IMR-90 (cell line): Measurements from ENCODE around the gene SLC29A1. TPM values are rescaled to one million over a fixed set of nuclear protein-coding genes. Genes with fewer than 3 reads are reported as not detected.

Source experiments
- ATAC-seq: fragments of 200-7000 bp; cut with Tn5 transposase; 2 replicates; pipeline ENCODE4 v1.9.1; 2020; ENCODE audit warnings: low read depth, mild to moderate bottlenecking, moderate library complexity
- BruUV-seq: library from RNA; stranded (reverse); fragments of 400-500 nt; replicated peaks from 2 replicates; lab custom pipeline; 2021; lab: Mats Ljungman, UMichigan
- CTCF ChIA-PET: fragments of 300-600 bp; formaldehyde crosslinking; extraction: SDS; loops from one replicate; lab custom pipeline; 2021; ENCODE audit warnings: antibody characterized with exemption; lab: Yijun Ruan, JAX
- POLR2A ChIA-PET: fragments of 300-600 bp; sonication (Branson Sonifier 250); formaldehyde crosslinking; loops from one replicate; lab custom pipeline; 2022; ENCODE audit warnings: antibody characterized with exemption; ENCODE audit not compliant: unreplicated experiment; lab: Charles Lee
- DNase-seq: peaks from one replicate; pipeline ENCODE4 v3.0.0; 2013
- H2AFZ ChIP-seq: replicated peaks from 2 replicates; pipeline ENCODE3; 2013; ENCODE audit warnings: low read length, mild to moderate bottlenecking; ENCODE audit not compliant: poor library complexity
- H2AK5ac ChIP-seq: 2 replicates; pipeline ENCODE4 v1.6.1; 2013; ENCODE audit warnings: low read depth, low read length, inconsistent platforms
- H2AK9ac ChIP-seq: replicated peaks from 2 replicates; pipeline ENCODE3; 2013; ENCODE audit warnings: mild to moderate bottlenecking, low read depth, low read length, moderate library complexity; ENCODE audit not compliant: poor library complexity
- H2BK120ac ChIP-seq: 2 replicates; pipeline ENCODE4 v1.6.1; 2013; ENCODE audit warnings: low read depth, low read length, inconsistent platforms
- H2BK15ac ChIP-seq: 3 replicates; pipeline ENCODE4 v1.6.1; 2013; ENCODE audit warnings: low read depth, low read length, inconsistent platforms
- H2BK20ac ChIP-seq: 2 replicates; pipeline ENCODE4 v1.6.1; 2013; ENCODE audit warnings: low read depth, mild to moderate bottlenecking, inconsistent platforms, low read length, moderate library complexity
- H2BK5ac ChIP-seq: 2 replicates; pipeline ENCODE4 v1.6.1; 2013; ENCODE audit warnings: mild to moderate bottlenecking, low read depth, low read length, inconsistent platforms; ENCODE audit not compliant: poor library complexity, severe bottlenecking
- H3K14ac ChIP-seq: replicated peaks from 2 replicates; pipeline ENCODE4 v1.6.1; 2013; ENCODE audit warnings: low read depth, low read length, inconsistent platforms
- H3K18ac ChIP-seq: 2 replicates; pipeline ENCODE4 v1.6.1; 2013; ENCODE audit warnings: low read depth, low read length, control low read depth
- H3K23ac ChIP-seq: 2 replicates; pipeline ENCODE4 v1.6.1; 2013; ENCODE audit warnings: low read depth, low read length, inconsistent platforms
- H3K27ac ChIP-seq: 2 replicates; pipeline ENCODE4 v1.5.1; 2013; ENCODE audit warnings: mild to moderate bottlenecking, control low read depth, low read length; ENCODE audit not compliant: insufficient read depth
- H3K27me3 ChIP-seq: 2 replicates; pipeline ENCODE4 v1.6.1; 2013; ENCODE audit warnings: low read length; ENCODE audit not compliant: control insufficient read depth, insufficient read depth
- H3K36me3 ChIP-seq: 2 replicates; pipeline ENCODE4 v1.6.1; 2013; ENCODE audit warnings: low read length, mixed read lengths; ENCODE audit not compliant: control insufficient read depth, insufficient read depth
- H3K4ac ChIP-seq: 2 replicates; pipeline ENCODE4 v1.6.1; 2013; ENCODE audit warnings: low read depth, low read length, inconsistent platforms
- H3K4me1 ChIP-seq: 2 replicates; pipeline ENCODE4 v1.6.1; 2013; ENCODE audit warnings: low read length, mixed read lengths; ENCODE audit not compliant: control insufficient read depth, insufficient read depth
- H3K4me2 ChIP-seq: 2 replicates; pipeline ENCODE4 v1.6.1; 2013; ENCODE audit warnings: low read depth, mild to moderate bottlenecking, control low read depth, low read length, moderate library complexity
- H3K4me3 ChIP-seq: 2 replicates; pipeline ENCODE4 v1.5.1; 2013; ENCODE audit warnings: low read depth, mild to moderate bottlenecking, control low read depth, low read length, moderate library complexity; ENCODE audit not compliant: insufficient read depth
- H3K56ac ChIP-seq: 2 replicates; pipeline ENCODE4 v1.6.1; 2013; ENCODE audit warnings: low read length, inconsistent platforms; ENCODE audit not compliant: insufficient read depth; ENCODE audit errors: extremely low read depth
- H3K79me1 ChIP-seq, 2 experiments: 2 replicates each; pipeline ENCODE4 v1.6.1; 2013; ENCODE audit warnings: low read length in 2 of 2, inconsistent platforms in 1 of 2, low read depth in 1 of 2
- H3K9ac ChIP-seq: 2 replicates; pipeline ENCODE4 v1.6.1; 2013; ENCODE audit warnings: low read depth, low read length, control low read depth
- H3K9me1 ChIP-seq: 2 replicates; pipeline ENCODE4 v1.6.1; 2013; ENCODE audit warnings: low read length, inconsistent platforms; ENCODE audit not compliant: insufficient read depth
- H3K9me3 ChIP-seq: 2 replicates; pipeline ENCODE4 v1.6.1; 2013; ENCODE audit warnings: low read length; ENCODE audit not compliant: control insufficient read depth, insufficient read depth
- H4K20me1 ChIP-seq: 2 replicates; pipeline ENCODE4 v1.6.1; 2013; ENCODE audit warnings: low read length, inconsistent platforms; ENCODE audit not compliant: insufficient read depth
- H4K5ac ChIP-seq: 2 replicates; pipeline ENCODE4 v1.6.1; 2013; ENCODE audit warnings: mild to moderate bottlenecking, low read depth, low read length, control low read depth
- H4K8ac ChIP-seq, 2 experiments: 2 replicates each; pipeline ENCODE4 v1.6.1; 2013; ENCODE audit warnings: low read depth in 2 of 2, low read length in 2 of 2, control low read depth in 1 of 2, inconsistent platforms in 1 of 2
- H4K91ac ChIP-seq: 2 replicates; pipeline ENCODE4 v1.6.1; 2013; ENCODE audit warnings: low read depth, low read length, inconsistent platforms; ENCODE audit not compliant: insufficient read depth
- CEBPB ChIP-seq: IDR thresholded peaks from 2 replicates; pipeline ENCODE4 v1.6.1; 2012; ENCODE audit warnings: low read depth, low read length, improper control_type of control experiment
- FOS ChIP-seq: fragments of 150-350 bp; IDR thresholded peaks from 2 replicates; pipeline ENCODE4 v1.6.1; 2016; ENCODE audit warnings: low read depth, low read length
- MAZ ChIP-seq: IDR thresholded peaks from 2 replicates; pipeline ENCODE4 v1.6.1; 2012; ENCODE audit warnings: low read depth, mild to moderate bottlenecking, low read length, improper control_type of control experiment, moderate library complexity, borderline replicate concordance
- MXI1 ChIP-seq: IDR thresholded peaks from 2 replicates; pipeline ENCODE4 v1.6.1; 2012; ENCODE audit warnings: low read depth, mild to moderate bottlenecking, low read length, moderate library complexity, borderline replicate concordance
- POLR2A ChIP-seq: IDR thresholded peaks from 2 replicates; pipeline ENCODE4 v1.6.1; 2012; ENCODE audit warnings: mild to moderate bottlenecking, low read depth, low read length
- RAD21 ChIP-seq: IDR thresholded peaks from 2 replicates; pipeline ENCODE4 v1.6.1; 2012; ENCODE audit warnings: low read length, improper control_type of control experiment
- RCOR1 ChIP-seq: IDR thresholded peaks from 2 replicates; pipeline ENCODE4 v1.6.1; 2012; ENCODE audit warnings: mild to moderate bottlenecking, low read length, improper control_type of control experiment; ENCODE audit not compliant: insufficient replicate concordance
- SMC3 ChIP-seq: fragments of 150-350 bp; IDR thresholded peaks from 2 replicates; pipeline ENCODE4 v1.6.1; 2016; ENCODE audit warnings: low read depth, mild to moderate bottlenecking, antibody characterized with exemption, low read length, moderate library complexity
- WGBS, 2 experiments: methylation state at CpG; one replicate each; pipeline versions ENCODE4 v1.1.5 to v1.1.7; 2013; ENCODE audit warnings: missing lambda C conversion rate in 2 of 2; ENCODE audit not compliant: insufficient read length in 1 of 2; ENCODE audit errors: extremely low coverage in 2 of 2; 5-methylcytosine and 5-hydroxymethylcytosine counted together
- dilution Hi-C: fragments of 300-500 bp; cut with HindIII; formaldehyde crosslinking; loops from one replicate; pipeline ENCODE4 v1.14.3; 2018; ENCODE audit warnings: low sequenced_read_pairs; ENCODE audit not compliant: unreplicated experiment
- in situ Hi-C: fragments of 300-500 bp; cut with MboI; formaldehyde crosslinking; loops from 3 replicates; pipeline ENCODE4 v1.14.3; 2019; ENCODE audit warnings: low sequenced_read_pairs, inconsistent platforms, mixed read lengths
- intact Hi-C: fragments of 100-400 bp; cut with micrococcal nuclease; formaldehyde crosslinking; loops from 2 replicates; pipeline ENCODE4 v1.10.0; 2022
- polyA plus RNA-seq, 3 experiments: library from polyadenylated mRNA; depleted of rRNA; stranded (reverse); fragments of >200 nt; gene quantifications; 2 replicates each; pipeline ENCODE4 v1.2.3, GENCODE V29; 2012; ENCODE audit warnings: low replicate concordance in 1 of 3
- total RNA-seq: library from RNA; depleted of rRNA; stranded (reverse); fragments of >200 nt; gene quantifications from 2 replicates; pipeline ENCODE4 v1.2.3, GENCODE V29; 2012
- TF ChIP-seq, protein P1 (sequence below): conservative IDR thresholded peaks from 2 replicates; pipeline ENCODE4 v1.5.1; 2012; ENCODE audit warnings: mild to moderate bottlenecking, low read depth, low read length, improper control_type of control experiment
- TF ChIP-seq, protein P2 (sequence below): fragments of 150-350 bp; IDR thresholded peaks from 2 replicates; pipeline ENCODE4 v1.6.1; 2017; ENCODE audit warnings: mild to moderate bottlenecking, antibody characterized with exemption, low read length, low read depth

Gene SLC29A1
- total and polyA plus RNA-seq, 2 of the 4 experiments (the other 2 are of a cell fraction): 4.1 to 22.1 TPM

DNA sequence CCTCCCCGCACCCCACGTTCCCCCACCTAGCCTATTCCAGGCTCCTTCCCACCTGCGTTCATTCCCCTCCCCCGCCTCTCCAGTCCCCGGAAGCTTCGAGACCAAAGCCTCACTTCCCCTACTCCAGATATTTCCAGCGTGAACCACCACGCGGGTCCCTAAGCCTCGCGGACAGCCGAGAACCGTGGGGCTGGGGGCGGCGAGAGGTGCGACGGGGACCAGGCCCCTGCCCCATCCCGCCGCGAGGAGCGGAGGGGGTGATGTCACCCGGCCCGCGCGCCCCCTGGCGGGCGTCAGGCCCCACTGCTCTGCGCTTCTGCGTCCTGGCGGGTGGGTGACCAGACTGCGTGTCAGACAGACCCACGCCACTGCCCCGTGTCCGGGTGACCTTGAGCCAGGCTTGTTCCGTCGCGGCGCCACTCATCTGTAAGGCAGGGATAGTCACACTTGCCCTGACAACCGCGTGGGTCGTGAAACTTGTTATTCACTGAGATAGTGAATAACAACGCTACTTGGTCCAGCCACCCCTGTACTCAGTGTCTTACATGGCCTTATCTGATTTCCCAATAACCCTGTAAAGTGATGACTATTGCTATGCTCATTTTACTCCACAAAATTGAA lies 14.5 kb downstream of the SLC29A1 start:
- POLR2A ChIA-PET: interaction anchor here (1.3 kb wide), 1 partner anchor 9 kb away, joined by 8 read pairs; the partner anchor contains the start of gene HSP90AB1

More for the DNA sequence above, 14.5 kb downstream of the SLC29A1 start:
- Histone ChIP-seq H2AK9ac (peak overlapping the region; percentile 92), H3K56ac (no peak overlapping the region), H3K4me1 (peaks cover 16% of the 10 kb centered on the region), H3K23ac (peak overlapping the region; percentile 71), H3K14ac (peak overlapping the region; percentile 87), H4K5ac (peak overlapping the region; percentile 72), H3K9me3 (no peaks in the 10 kb centered on the region), H3K27ac (peak overlapping the region; percentile 63), H3K9me1 (peaks cover 4% of the 10 kb centered on the region), H3K79me1 (0 out of 4 replicates have a peak, but pooled peaks cover 0 to 4% of the 10 kb centered on the region in 2 experiments), H2BK15ac (peak overlapping the region; percentile 7; the same call in 1 of the 3 replicates), H2AFZ (peak overlapping the region; percentile 97), H2AK5ac (peak overlapping the region; percentile 65), H2BK120ac (peak overlapping the region; percentile 85), H3K9ac (peak overlapping the region; percentile 46), H2BK20ac (no peak overlapping the region), H3K4me3 (peak overlapping the region; percentile 58), H4K20me1 (no peaks in the 10 kb centered on the region), H3K18ac (peak overlapping the region; percentile 40; the same call in 1 of the 2 replicates), H3K4ac (peak overlapping the region; percentile 84), H3K36me3 (no peaks in the 10 kb centered on the region), H4K91ac (peak overlapping the region; percentile 83), H3K27me3 (no peaks in the 10 kb centered on the region), H2BK5ac (peak overlapping the region; percentile 81), H3K4me2 (peak overlapping the region; percentile 93), H4K8ac (peak overlapping the region; percentile 32 to 86)
- DNase-seq (peak; percentile 56), ATAC-seq (peak; percentile 85)
- TF ChIP-seq RCOR1: peak; percentile 12
- peak; percentile 81 for TF ChIP-seq CEBPB
- TF ChIP-seq, protein P1, sequence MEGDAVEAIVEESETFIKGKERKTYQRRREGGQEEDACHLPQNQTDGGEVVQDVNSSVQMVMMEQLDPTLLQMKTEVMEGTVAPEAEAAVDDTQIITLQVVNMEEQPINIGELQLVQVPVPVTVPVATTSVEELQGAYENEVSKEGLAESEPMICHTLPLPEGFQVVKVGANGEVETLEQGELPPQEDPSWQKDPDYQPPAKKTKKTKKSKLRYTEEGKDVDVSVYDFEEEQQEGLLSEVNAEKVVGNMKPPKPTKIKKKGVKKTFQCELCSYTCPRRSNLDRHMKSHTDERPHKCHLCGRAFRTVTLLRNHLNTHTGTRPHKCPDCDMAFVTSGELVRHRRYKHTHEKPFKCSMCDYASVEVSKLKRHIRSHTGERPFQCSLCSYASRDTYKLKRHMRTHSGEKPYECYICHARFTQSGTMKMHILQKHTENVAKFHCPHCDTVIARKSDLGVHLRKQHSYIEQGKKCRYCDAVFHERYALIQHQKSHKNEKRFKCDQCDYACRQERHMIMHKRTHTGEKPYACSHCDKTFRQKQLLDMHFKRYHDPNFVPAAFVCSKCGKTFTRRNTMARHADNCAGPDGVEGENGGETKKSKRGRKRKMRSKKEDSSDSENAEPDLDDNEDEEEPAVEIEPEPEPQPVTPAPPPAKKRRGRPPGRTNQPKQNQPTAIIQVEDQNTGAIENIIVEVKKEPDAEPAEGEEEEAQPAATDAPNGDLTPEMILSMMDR: peak; percentile 92
- TF ChIP-seq FOS: peak; percentile 29; the same call in 1 of the 2 replicates
- TF ChIP-seq MAZ: peak; percentile 92
- TF ChIP-seq MXI1: peak; percentile 27; the same call in 1 of the 2 replicates
- no peak; the same call in 1 of the 2 replicates for TF ChIP-seq POLR2A
- TF ChIP-seq, protein P2, sequence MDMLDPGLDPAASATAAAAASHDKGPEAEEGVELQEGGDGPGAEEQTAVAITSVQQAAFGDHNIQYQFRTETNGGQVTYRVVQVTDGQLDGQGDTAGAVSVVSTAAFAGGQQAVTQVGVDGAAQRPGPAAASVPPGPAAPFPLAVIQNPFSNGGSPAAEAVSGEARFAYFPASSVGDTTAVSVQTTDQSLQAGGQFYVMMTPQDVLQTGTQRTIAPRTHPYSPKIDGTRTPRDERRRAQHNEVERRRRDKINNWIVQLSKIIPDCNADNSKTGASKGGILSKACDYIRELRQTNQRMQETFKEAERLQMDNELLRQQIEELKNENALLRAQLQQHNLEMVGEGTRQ: no peak
- TF ChIP-seq RAD21: peak; percentile 42
- peak; percentile 58 for TF ChIP-seq SMC3
- dilution Hi-C loops (no loop called here), in situ Hi-C loops (loop anchor here (5.0 kb wide), 1 partner anchor 131 kb away; no protein-coding TSS in a partner anchor), intact Hi-C loops (loop anchor here (1.0 kb wide), 1 partner anchor 60 kb away; no protein-coding TSS in a partner anchor)
- CTCF ChIA-PET: interaction anchor here (0.6 to 1.3 kb wide), 6 partner anchors 8 to 1191 kb away, joined by 3 to 7 read pairs (median 3); no protein-coding TSS in a partner anchor
- 2% methylated on average over 19 of the region's 42 CpGs; no CpG with 5 or more reads in 1 of the 2 experiments for WGBS, 2 experiments
- BruUV-seq: no TSS peak
